Tibial nerve (tissue), 3 donors: ENCODE results near the gene RUNX2.

Experiments
- CTCF ChIP-seq, 5 experiments: fragments of 200-600 bp in 3 of 5; fragments of 450-650 bp in 2 of 5; sonication (generic) in 3 of 5; IDR thresholded peaks; one replicate each; pipeline ENCODE4 v1.5.1; 2016 to 2019; ENCODE audit warnings: antibody characterized with exemption in 5 of 5, mild to moderate bottlenecking in 3 of 5, moderate library complexity in 2 of 5
- POLR2A ChIP-seq, 2 donors: fragments of 450-650 bp; IDR thresholded peaks; one replicate each; pipeline ENCODE4 v1.6.1; 2017; ENCODE audit warnings: antibody characterized with exemption in 2 of 2, mild to moderate bottlenecking in 2 of 2, moderate library complexity in 2 of 2

- no peak for TF ChIP-seq CTCF (IDR thresholded peaks at IDR 0.05)
- TF ChIP-seq POLR2A (IDR thresholded peaks at IDR 0.05): no peak
These were observed 204.0 kb downstream of the RUNX2 start for GRCh38 chr6:45531999-45532595.
